SK-N-DZ (cell line): ENCODE data around the gene PRKG1.
"Not testable (repeated sequence)": the region's sequence is repeated elsewhere in the genome, so short reads cannot be mapped to it uniquely, and the experiment has no call there.

Experiments
- DNase-seq: peaks from one replicate; pipeline ENCODE4 v3.0.0-alpha.2; 2015; ENCODE audit warnings: low spot score

The PRKG1 gene

GRCh38 chr10:51227897-51228713 is 153.8 kb downstream of the PRKG1 start:
- no peak for DNase-seq

GRCh38 chr10:51228714-51229100 is 154.4 kb downstream of the PRKG1 start:
- DNase-seq: no peak

- no peak for DNase-seq
These were observed 156.7 kb downstream of the PRKG1 start for GRCh38 chr10:51230887-51231585.

GRCh38 chr10:51231754-51232153 is 157.5 kb downstream of the PRKG1 start:
- DNase-seq: no peak

GRCh38 chr10:51233337-51234100 is 159.2 kb downstream of the PRKG1 start:
- no peak for DNase-seq

GRCh38 chr10:51235865-51236264 is 161.6 kb downstream of the PRKG1 start:
- DNase-seq: no peak

- no peak for DNase-seq
These were observed 164.7 kb downstream of the PRKG1 start for GRCh38 chr10:51239006-51239405.

GRCh38 chr10:51241461-51241860 is 167.2 kb downstream of the PRKG1 start:
- no peak for DNase-seq

GRCh38 chr10:51242393-51242792 is 168.1 kb downstream of the PRKG1 start:
- DNase-seq: no peak

GRCh38 chr10:51244309-51244708 is 170.0 kb downstream of the PRKG1 start:
- no peak for DNase-seq

GRCh38 chr10:51244748-51245490 is 170.6 kb downstream of the PRKG1 start:
- no peak for DNase-seq

GRCh38 chr10:51246156-51246555 is 171.9 kb downstream of the PRKG1 start:
- no peak for DNase-seq

GRCh38 chr10:51250278-51250920 is 176.1 kb downstream of the PRKG1 start:
- DNase-seq: no peak

GRCh38 chr10:51251110-51251509 is 176.8 kb downstream of the PRKG1 start:
- DNase-seq: no peak

GRCh38 chr10:51255381-51255780 is 181.1 kb downstream of the PRKG1 start:
- no peak for DNase-seq

- no peak for DNase-seq
These were observed 183.4 kb downstream of the PRKG1 start for GRCh38 chr10:51257511-51258248.

GRCh38 chr10:51260376-51260775 is 186.1 kb downstream of the PRKG1 start:
- no peak for DNase-seq

- DNase-seq: no peak
These were observed 192.2 kb downstream of the PRKG1 start for GRCh38 chr10:51266496-51266895.

GRCh38 chr10:51267980-51268570 is 193.8 kb downstream of the PRKG1 start:
- not testable (repeated sequence) for DNase-seq

GRCh38 chr10:51269821-51270220 is 195.5 kb downstream of the PRKG1 start:
- no peak for DNase-seq
